PC-9 (cell line): Measurements from ENCODE around the gene ADAMTS15.

Experiments used
- CTCF ChIP-seq: fragments of 200-600 bp; sonication (generic); conservative IDR thresholded peaks from 2 replicates; pipeline ENCODE4 v1.6.1; 2017; ENCODE audit warnings: mixed run types, antibody characterized with exemption, mild to moderate bottlenecking, moderate library complexity
- EZH2 ChIP-seq: fragments of 200-600 bp; sonication (generic); IDR thresholded peaks from 2 replicates; pipeline ENCODE4 v1.8.0; 2017; ENCODE audit warnings: antibody characterized with exemption, low read depth

DNA sequence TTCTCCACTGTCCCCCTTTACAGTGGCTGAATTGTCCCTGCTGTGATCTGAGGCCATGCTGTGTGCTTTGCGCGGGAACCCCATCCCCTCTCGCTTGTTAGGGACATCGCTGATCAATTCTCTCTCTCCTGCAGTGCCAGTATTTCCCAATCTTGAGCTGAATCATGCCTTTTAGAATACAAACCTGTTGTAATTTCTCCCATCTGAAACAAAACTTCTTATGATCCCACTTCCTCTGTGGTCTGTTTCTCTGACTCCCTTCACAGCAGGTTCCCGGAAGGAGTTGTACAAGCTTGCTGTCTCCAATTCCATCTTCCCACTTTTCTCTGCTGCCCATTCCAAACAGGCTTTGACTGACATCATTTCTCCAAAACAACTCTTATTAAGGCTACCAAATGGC lies 16.8 kb downstream of the ADAMTS15 start:
- TF ChIP-seq CTCF (no peak), EZH2 (no peak)
